K562 (cell line): ENCODE data around the gene NOL4L. TPM values are rescaled to one million over a fixed set of nuclear protein-coding genes. Genes with fewer than 3 reads are reported as not detected.

Source experiments
- EGR1 ChIP-seq: fragments of 450-650 bp; conservative IDR thresholded peaks from 2 replicates; pipeline ENCODE4 v1.6.1; 2017; ENCODE audit warnings: mild to moderate bottlenecking
- MGA ChIP-seq: fragments of 450-650 bp; IDR thresholded peaks from 2 replicates; pipeline ENCODE4 v1.6.1; 2016; ENCODE audit warnings: mild to moderate bottlenecking, moderate library complexity
- NR0B1 ChIP-seq: fragments of 450-650 bp; IDR thresholded peaks from one replicate; pipeline ENCODE4 v1.6.1; 2018; ENCODE audit warnings: mild to moderate bottlenecking, moderate library complexity; ENCODE audit not compliant: partially characterized antibody
- SPI1 ChIP-seq: IDR thresholded peaks from 2 replicates; pipeline ENCODE4 v1.6.1; 2011; ENCODE audit warnings: low read depth, low read length, control low read depth, borderline replicate concordance
- ZNF512 ChIP-seq: IDR thresholded peaks from 2 replicates; pipeline ENCODE4 v1.6.1; 2016; ENCODE audit warnings: missing genetic modification characterization, missing compliant biosample characterization
- polyA plus RNA-seq, 8 experiments: library from polyadenylated mRNA; depleted of rRNA in 4 of 8; stranded (reverse) in 5 of 8; unstranded in 3 of 8; fragments of >200 nt; fragmentation: Nextera tagmentation in 2 of 8; fragmentation: Illumina TruSeq in 1 of 8; extraction: Ambion mirVana in 2 of 8; extraction: Trizol in 1 of 8; gene quantifications; 2 replicates each; pipeline versions ENCODE4 v1.2.1 to v1.2.3, GENCODE V29; 2011 to 2014; ENCODE audit warnings: inconsistent platforms in 1 of 8, missing spikeins in 1 of 8
- total RNA-seq, 7 experiments: library from RNA; depleted of rRNA in 6 of 7; stranded (reverse); fragments of >200 nt in 6 of 7; fragmentation: Illumina TruSeq in 2 of 7; extraction: Trizol in 2 of 7; gene quantifications; 2 replicates each; pipeline versions ENCODE4 v1.2.1 to v1.2.3, GENCODE V29; 2011 to 2021; ENCODE audit warnings: low replicate concordance in 1 of 7

NOL4L gene
- total and polyA plus RNA-seq, 9 of the 15 experiments (the other 6 are each of a cell fraction or from before 2014, with no cell fraction given) = 5.1 to 36.2 (median 13.6) TPM

GRCh38 chr20:32544893-32545840 lies 40.0 kb downstream of the NOL4L start (continued):
- TF ChIP-seq MGA (0 out of 2 replicates have a peak, but pooled peaks have one; percentile 10), NR0B1 (no peak), EGR1 (peak; percentile 47; the same call in 1 of the 2 replicates), SPI1 (no peak), ZNF512 (tag) (no peak)
